GM12878 (cell line): ENCODE measurements around the gene TOMM34. TPM values are rescaled to one million over a fixed set of nuclear protein-coding genes. Genes with fewer than 3 reads are reported as not detected.

Experiments
- EP300 ChIP-seq, 2 experiments: fragments of 150-350 bp in 1 of 2; IDR thresholded peaks; 2 replicates each; pipeline ENCODE4 v1.6.1; 2011 to 2012; ENCODE audit warnings: low read depth in 2 of 2, low read length in 2 of 2, borderline replicate concordance in 1 of 2, improper control_type of control experiment in 1 of 2, inconsistent platforms in 1 of 2; ENCODE audit not compliant: control insufficient read depth in 1 of 2
- FOS ChIP-seq: IDR thresholded peaks from 3 replicates; pipeline ENCODE4 v1.6.1; 2011; ENCODE audit warnings: borderline replicate concordance; ENCODE audit not compliant: insufficient read length; ENCODE audit errors: extremely low read depth
- FOXK2 ChIP-seq: fragments of 450-650 bp; IDR thresholded peaks from 2 replicates; pipeline ENCODE4 v1.6.1; 2017; ENCODE audit warnings: mild to moderate bottlenecking, moderate library complexity
- NBN ChIP-seq: fragments of 450-650 bp; IDR thresholded peaks from 2 replicates; pipeline ENCODE4 v1.6.1; 2016
- NFYA ChIP-seq: IDR thresholded peaks from 2 replicates; pipeline ENCODE4 v1.6.1; 2011; ENCODE audit warnings: low read depth, mild to moderate bottlenecking, low read length, improper control_type of control experiment, borderline replicate concordance
- PML ChIP-seq: IDR thresholded peaks from 2 replicates; pipeline ENCODE4 v1.6.1; 2012; ENCODE audit warnings: low read length, inconsistent platforms
- RAD21 ChIP-seq: IDR thresholded peaks from 2 replicates; pipeline ENCODE4 v1.6.1; 2011; ENCODE audit warnings: mild to moderate bottlenecking, low read depth, low read length, moderate library complexity; ENCODE audit not compliant: insufficient read depth
- RAD51 ChIP-seq: fragments of 450-650 bp; IDR thresholded peaks from 2 replicates; pipeline ENCODE4 v1.6.1; 2016; ENCODE audit warnings: moderate library complexity, mild to moderate bottlenecking, inconsistent platforms
- RB1 ChIP-seq: fragments of 450-650 bp; formaldehyde crosslinking; IDR thresholded peaks from 2 replicates; pipeline ENCODE4 v1.6.1; 2017; ENCODE audit warnings: mild to moderate bottlenecking, borderline replicate concordance
- SIN3A ChIP-seq: IDR thresholded peaks from 2 replicates; pipeline ENCODE4 v1.6.1; 2012; ENCODE audit warnings: low read depth, low read length, improper control_type of control experiment
- SMARCA5 ChIP-seq: fragments of 450-650 bp; IDR thresholded peaks from 2 replicates; pipeline ENCODE4 v1.6.1; 2017; ENCODE audit warnings: mild to moderate bottlenecking
- SP1 ChIP-seq: IDR thresholded peaks from one replicate; pipeline ENCODE4 v1.6.1; 2011; ENCODE audit warnings: low read depth, low read length
- YY1 ChIP-seq: IDR thresholded peaks from 2 replicates; pipeline ENCODE4 v1.6.1; 2011; ENCODE audit warnings: low read depth, mild to moderate bottlenecking, low read length
- polyA plus RNA-seq, 11 experiments: library from polyadenylated mRNA; depleted of rRNA in 4 of 11; unstranded in 6 of 11; stranded (reverse) in 5 of 11; fragments of >200 nt; fragmentation: Nextera tagmentation in 4 of 11; fragmentation: Illumina TruSeq in 1 of 11; extraction: Ambion mirVana in 4 of 11; extraction: Trizol in 1 of 11; gene quantifications; 1 replicate in 1 of 11; 2 replicates in 10 of 11; pipeline versions ENCODE4 v1.2.1 to v1.2.3, GENCODE V29; 2011 to 2016; ENCODE audit warnings: inconsistent platforms in 2 of 11, missing spikeins in 2 of 11, low read depth in 1 of 11
- total RNA-seq, 4 experiments: library from RNA; depleted of rRNA in 3 of 4; stranded (reverse); fragments of >200 nt in 3 of 4; fragmentation: Illumina TruSeq in 1 of 4; extraction: Trizol in 1 of 4; gene quantifications; 2 replicates each; pipeline versions ENCODE4 v1.2.1 to v1.2.3, GENCODE V29; 2013 to 2021
- TF ChIP-seq, protein P1 (sequence below): IDR thresholded peaks from 2 replicates; pipeline ENCODE4 v1.6.1; 2012; ENCODE audit warnings: improper control_type of control experiment, low read depth, low read length; ENCODE audit not compliant: insufficient replicate concordance
- TF ChIP-seq, protein P2 (sequence below): fragments of 450-650 bp; IDR thresholded peaks from 2 replicates; pipeline ENCODE4 v1.6.1; 2017; ENCODE audit warnings: mild to moderate bottlenecking, moderate library complexity
- TF ChIP-seq, protein P3 (sequence below): fragments of 450-650 bp; IDR thresholded peaks from 2 replicates; pipeline ENCODE4 v1.6.1; 2014; ENCODE audit warnings: mild to moderate bottlenecking
- TF ChIP-seq, protein P4 (sequence below): IDR thresholded peaks from 2 replicates; pipeline ENCODE4 v1.6.1; 2012; ENCODE audit warnings: low read depth, low read length, improper control_type of control experiment

The TOMM34 gene
- total and polyA plus RNA-seq, 10 of the 15 experiments (the other 5 are each of a cell fraction or from before 2014, with no cell fraction given), result 14.0 to 73.8 (median 43.9) TPM

DNA sequence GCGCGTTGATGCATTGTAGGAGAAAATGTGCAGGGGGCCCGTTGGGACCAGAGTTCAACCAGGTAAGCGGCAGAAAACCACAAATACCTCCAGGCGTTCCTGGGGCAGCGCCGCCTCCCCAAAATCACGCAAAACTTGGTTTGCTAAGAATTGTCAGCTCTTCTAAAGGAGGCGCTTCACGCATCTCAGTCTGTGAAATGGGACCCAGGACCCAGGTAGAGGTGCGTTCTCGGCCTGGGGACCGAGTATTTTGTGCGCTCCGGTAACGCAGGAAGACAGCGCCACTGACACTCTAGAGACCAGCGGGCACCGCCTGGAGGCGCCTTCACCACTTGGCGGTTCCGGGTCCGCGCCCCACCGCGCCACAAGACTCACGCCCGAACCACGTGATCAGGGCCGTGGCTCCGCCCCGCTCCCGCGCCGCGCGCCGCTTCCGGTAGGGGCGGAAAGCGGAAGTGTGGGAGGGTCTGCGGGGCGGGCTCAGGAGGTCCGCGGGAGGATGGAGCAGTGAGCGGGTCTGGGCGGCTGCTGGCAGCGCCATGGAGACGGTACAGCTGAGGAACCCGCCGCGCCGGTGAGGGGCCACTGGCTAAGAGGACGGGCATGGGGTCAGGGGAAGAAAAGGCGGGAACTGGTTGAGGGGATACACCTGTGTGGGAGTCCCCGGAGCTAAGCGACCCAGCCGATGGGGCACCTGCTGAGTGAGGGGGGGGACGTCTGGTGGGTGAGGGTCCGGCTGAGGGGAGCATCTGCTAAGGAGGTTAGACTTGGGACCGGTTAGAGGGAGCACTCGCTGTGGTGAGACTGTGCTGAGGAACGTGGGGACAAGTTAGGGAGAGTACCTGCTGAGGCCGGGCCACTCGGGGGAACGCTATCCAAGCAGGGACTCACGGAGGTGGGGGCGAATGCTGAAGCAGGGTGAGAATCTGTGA, 6.1 kb upstream of the TOMM34 start, which contains the start of gene STK4 (continued):
- TF ChIP-seq, protein P1, sequence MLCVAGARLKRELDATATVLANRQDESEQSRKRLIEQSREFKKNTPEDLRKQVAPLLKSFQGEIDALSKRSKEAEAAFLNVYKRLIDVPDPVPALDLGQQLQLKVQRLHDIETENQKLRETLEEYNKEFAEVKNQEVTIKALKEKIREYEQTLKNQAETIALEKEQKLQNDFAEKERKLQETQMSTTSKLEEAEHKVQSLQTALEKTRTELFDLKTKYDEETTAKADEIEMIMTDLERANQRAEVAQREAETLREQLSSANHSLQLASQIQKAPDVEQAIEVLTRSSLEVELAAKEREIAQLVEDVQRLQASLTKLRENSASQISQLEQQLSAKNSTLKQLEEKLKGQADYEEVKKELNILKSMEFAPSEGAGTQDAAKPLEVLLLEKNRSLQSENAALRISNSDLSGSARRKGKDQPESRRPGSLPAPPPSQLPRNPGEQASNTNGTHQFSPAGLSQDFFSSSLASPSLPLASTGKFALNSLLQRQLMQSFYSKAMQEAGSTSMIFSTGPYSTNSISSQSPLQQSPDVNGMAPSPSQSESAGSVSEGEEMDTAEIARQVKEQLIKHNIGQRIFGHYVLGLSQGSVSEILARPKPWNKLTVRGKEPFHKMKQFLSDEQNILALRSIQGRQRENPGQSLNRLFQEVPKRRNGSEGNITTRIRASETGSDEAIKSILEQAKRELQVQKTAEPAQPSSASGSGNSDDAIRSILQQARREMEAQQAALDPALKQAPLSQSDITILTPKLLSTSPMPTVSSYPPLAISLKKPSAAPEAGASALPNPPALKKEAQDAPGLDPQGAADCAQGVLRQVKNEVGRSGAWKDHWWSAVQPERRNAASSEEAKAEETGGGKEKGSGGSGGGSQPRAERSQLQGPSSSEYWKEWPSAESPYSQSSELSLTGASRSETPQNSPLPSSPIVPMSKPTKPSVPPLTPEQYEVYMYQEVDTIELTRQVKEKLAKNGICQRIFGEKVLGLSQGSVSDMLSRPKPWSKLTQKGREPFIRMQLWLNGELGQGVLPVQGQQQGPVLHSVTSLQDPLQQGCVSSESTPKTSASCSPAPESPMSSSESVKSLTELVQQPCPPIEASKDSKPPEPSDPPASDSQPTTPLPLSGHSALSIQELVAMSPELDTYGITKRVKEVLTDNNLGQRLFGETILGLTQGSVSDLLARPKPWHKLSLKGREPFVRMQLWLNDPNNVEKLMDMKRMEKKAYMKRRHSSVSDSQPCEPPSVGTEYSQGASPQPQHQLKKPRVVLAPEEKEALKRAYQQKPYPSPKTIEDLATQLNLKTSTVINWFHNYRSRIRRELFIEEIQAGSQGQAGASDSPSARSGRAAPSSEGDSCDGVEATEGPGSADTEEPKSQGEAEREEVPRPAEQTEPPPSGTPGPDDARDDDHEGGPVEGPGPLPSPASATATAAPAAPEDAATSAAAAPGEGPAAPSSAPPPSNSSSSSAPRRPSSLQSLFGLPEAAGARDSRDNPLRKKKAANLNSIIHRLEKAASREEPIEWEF, result no peak
- peak; percentile 89 for TF ChIP-seq PML
- peak; percentile 45 for TF ChIP-seq RAD21
- peak; percentile 96; the same call in 1 of the 2 replicates for TF ChIP-seq RB1
- no peak for TF ChIP-seq FOS
- TF ChIP-seq NBN, result peak; percentile 80; the same call in 1 of the 2 replicates
- no peak for TF ChIP-seq NFYA
- peak; percentile 49 for TF ChIP-seq SP1
- TF ChIP-seq, protein P2, sequence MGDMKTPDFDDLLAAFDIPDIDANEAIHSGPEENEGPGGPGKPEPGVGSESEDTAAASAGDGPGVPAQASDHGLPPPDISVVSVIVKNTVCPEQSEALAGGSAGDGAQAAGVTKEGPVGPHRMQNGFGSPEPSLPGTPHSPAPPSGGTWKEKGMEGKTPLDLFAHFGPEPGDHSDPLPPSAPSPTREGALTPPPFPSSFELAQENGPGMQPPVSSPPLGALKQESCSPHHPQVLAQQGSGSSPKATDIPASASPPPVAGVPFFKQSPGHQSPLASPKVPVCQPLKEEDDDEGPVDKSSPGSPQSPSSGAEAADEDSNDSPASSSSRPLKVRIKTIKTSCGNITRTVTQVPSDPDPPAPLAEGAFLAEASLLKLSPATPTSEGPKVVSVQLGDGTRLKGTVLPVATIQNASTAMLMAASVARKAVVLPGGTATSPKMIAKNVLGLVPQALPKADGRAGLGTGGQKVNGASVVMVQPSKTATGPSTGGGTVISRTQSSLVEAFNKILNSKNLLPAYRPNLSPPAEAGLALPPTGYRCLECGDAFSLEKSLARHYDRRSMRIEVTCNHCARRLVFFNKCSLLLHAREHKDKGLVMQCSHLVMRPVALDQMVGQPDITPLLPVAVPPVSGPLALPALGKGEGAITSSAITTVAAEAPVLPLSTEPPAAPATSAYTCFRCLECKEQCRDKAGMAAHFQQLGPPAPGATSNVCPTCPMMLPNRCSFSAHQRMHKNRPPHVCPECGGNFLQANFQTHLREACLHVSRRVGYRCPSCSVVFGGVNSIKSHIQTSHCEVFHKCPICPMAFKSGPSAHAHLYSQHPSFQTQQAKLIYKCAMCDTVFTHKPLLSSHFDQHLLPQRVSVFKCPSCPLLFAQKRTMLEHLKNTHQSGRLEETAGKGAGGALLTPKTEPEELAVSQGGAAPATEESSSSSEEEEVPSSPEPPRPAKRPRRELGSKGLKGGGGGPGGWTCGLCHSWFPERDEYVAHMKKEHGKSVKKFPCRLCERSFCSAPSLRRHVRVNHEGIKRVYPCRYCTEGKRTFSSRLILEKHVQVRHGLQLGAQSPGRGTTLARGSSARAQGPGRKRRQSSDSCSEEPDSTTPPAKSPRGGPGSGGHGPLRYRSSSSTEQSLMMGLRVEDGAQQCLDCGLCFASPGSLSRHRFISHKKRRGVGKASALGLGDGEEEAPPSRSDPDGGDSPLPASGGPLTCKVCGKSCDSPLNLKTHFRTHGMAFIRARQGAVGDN, result peak; percentile 67; the same call in 1 of the 2 replicates
- TF ChIP-seq FOXK2, result no peak
- TF ChIP-seq, protein P3, sequence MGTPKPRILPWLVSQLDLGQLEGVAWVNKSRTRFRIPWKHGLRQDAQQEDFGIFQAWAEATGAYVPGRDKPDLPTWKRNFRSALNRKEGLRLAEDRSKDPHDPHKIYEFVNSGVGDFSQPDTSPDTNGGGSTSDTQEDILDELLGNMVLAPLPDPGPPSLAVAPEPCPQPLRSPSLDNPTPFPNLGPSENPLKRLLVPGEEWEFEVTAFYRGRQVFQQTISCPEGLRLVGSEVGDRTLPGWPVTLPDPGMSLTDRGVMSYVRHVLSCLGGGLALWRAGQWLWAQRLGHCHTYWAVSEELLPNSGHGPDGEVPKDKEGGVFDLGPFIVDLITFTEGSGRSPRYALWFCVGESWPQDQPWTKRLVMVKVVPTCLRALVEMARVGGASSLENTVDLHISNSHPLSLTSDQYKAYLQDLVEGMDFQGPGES, result no peak
- TF ChIP-seq YY1, result no peak; the same call in 1 of the 2 replicates
- TF ChIP-seq, protein P4, sequence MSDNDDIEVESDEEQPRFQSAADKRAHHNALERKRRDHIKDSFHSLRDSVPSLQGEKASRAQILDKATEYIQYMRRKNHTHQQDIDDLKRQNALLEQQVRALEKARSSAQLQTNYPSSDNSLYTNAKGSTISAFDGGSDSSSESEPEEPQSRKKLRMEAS, result peak; percentile 77
- no peak; a peak in 1 of 4 replicates for TF ChIP-seq EP300 (IDR thresholded peaks at IDR 0.05; ENCODE audit: borderline replicate concordance in 1 of 2, control insufficient read depth in 1 of 2, low read depth in 2 of 2, low read length in 2 of 2)
- TF ChIP-seq SMARCA5, result peak; percentile 51; the same call in 1 of the 2 replicates
- TF ChIP-seq RAD51, result peak; percentile 96
- peak; percentile 84 for TF ChIP-seq SIN3A
